HG02610 (cell line): ENCODE data around the gene ZNF469.
"Not testable (repeated sequence)": the region's sequence is repeated elsewhere in the genome, so short reads cannot be mapped to it uniquely, and the experiment has no call there.

Experiments used
- ATAC-seq: cut with Tn5 transposase; IDR thresholded peaks from one replicate; pipeline ENCODE4 v1.9.1; 2021; ENCODE audit warnings: mild to moderate bottlenecking, moderate library complexity; ENCODE audit not compliant: unreplicated experiment

ZNF469 gene

DNA sequence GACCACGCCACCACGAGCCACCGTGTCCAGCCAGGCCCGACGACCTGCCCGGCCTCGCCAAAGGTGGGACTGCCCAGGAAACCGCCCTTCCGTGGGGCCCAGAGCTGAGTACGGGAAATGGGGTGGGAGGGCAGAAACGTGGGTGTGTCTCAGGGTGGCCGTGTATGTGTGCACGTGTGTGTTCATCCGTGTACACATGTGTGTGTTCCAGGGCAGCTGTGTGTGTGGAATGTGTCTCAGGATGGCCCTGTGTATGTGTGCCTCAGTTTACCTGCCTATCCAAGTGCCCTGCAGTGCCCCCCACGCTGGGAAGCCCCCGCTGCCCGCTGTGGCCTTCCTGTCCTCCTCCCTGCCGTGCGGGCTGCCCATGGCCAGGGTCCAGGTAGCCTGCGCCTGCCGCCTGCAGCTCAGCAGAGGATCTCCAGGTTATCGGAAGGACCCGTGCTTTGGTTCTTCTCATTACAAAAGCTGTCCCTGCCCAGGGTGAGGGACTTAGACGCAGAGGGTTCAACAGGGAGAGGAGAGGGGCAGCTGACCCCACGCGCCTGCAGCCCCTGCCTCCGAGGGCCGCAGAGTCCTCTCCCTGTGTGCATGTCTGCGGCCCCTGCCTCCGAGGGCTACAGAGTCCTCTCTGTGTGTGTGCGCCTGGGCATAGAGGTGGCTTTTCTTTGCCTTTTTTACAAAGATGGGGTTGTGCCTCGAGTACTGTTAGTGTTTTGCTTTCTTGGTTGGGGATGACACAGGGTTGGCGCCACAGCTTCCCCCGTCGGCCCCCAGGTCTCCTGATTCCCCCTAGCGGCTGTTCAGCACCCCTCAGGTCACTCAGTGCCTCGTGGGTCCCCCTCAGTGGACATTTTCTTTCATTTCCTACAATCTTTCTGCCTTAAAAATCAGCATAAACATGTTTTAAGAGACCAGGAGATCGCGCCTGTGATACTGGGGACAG lies 23.6 kb downstream of the ZNF469 start:
- no peak for ATAC-seq

- ATAC-seq = no peak
These were observed 24.3 kb downstream of the ZNF469 start for GRCh38 chr16:88407042-88407420.

DNA sequence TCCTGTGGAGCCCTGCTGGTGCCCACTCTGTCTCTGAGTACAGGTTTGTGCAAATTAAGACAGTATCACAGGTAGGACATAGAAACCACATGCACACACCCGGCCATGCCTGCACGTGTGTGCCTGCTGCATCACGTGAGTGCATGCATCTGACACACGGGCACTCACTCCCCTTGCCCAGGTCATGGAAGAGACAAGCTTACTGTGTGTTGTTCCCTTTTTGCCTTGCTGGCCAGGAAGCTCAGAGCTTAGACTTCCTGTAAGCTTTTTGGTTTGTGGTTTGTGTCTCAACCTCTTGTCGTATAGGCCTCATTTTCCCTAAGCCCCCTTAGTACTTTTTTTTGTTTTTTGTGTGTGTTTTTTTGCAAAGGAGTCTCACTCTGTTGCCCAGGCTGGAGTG lies 25.0 kb downstream of the ZNF469 start:
- ATAC-seq = no peak

DNA sequence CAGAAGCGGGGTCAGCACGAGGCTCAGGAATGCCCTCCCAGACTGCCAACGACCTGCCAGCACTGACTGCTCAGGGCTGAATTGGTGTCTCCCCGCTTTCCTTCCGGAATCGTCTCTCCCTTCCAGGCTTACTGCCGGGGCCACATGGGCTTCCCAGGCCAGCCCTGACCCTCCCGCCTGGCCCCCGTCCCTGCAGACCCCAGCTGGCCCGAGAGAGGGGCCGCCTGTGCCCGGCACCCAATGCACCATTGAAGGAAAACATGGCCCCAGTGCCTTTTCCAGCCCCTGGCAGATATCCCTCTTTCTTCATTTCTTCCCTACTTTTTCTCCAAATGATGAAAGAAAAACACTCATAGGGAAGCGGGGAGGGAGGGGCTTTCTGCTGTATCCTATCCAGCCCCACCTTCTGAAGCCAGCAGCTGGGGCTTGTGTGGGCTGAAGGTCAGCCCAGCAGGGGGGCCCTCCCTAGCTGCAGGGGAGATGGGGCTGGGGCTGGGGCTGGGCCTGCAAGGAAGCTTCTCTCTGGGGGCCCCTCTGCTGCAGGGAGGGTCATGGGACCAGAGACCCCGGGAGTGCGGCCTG lies 25.9 kb downstream of the ZNF469 start:
- ATAC-seq = no peak

DNA sequence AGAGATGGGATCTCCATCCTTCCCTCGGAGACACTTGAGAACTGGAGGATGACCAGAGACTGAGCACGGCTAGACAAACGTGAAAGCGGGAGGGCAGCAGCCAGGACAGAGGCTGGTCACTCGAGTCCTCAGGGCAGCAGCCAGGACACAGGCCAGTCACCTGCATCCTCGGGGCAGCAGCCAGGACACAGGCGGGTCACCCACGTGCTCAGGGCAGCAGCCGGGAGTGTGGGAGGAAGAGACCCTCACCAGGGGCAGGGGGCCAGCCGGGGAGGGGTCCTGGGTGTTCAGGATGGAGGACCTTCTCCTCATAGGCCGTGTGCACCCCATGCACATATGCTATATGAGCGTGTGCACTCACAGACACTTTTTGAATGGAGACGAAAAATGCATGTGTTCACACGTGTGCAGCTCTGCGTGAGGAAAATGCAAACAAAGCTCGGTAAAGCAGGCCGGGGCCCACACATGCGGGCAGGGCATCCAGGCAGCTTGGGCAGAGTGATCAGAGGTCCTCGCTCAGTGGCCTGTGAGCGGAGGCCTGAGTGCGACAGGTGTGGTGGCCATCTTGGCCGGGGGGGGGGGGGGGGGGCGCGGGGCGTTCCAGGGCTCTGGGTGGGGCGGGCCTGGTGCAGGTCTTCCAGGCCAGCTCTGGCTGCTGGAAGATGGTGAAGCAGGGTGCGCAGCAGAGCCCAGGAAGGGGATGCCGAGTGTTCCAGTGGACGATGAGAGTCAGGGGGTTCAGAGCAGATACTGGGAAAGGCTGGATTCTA lies 26.7 kb downstream of the ZNF469 start:
- ATAC-seq = no peak

- not testable (repeated sequence) for ATAC-seq
These were observed 27.7 kb downstream of the ZNF469 start for GRCh38 chr16:88410297-88410968.

GRCh38 chr16:88411951-88412576 lies 29.3 kb downstream of the ZNF469 start:
- no peak for ATAC-seq

GRCh38 chr16:88412766-88413165 lies 30.0 kb downstream of the ZNF469 start:
- no peak for ATAC-seq

GRCh38 chr16:88413231-88413630 lies 30.5 kb downstream of the ZNF469 start:
- no peak for ATAC-seq

DNA sequence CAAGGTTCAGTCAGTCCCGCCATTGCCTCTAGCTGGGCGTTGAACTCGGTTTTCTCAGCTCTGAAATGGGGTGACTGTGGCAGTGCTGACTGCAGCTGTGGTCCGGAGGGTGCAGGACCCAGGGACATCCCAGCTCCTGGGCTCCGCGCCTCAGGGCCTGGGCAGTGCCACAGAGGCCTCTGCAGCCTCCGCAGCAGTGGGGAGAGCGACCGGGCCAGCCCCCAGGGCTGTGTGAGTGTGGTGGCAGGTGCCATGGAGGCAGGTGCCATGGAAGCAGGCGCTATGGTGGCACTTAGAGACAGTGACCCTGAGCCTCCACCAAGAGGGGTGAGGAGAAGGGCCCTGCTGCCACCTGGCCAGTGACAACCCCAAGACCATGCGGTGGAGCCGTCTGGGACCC lies 30.9 kb downstream of the ZNF469 start:
- no peak for ATAC-seq

DNA sequence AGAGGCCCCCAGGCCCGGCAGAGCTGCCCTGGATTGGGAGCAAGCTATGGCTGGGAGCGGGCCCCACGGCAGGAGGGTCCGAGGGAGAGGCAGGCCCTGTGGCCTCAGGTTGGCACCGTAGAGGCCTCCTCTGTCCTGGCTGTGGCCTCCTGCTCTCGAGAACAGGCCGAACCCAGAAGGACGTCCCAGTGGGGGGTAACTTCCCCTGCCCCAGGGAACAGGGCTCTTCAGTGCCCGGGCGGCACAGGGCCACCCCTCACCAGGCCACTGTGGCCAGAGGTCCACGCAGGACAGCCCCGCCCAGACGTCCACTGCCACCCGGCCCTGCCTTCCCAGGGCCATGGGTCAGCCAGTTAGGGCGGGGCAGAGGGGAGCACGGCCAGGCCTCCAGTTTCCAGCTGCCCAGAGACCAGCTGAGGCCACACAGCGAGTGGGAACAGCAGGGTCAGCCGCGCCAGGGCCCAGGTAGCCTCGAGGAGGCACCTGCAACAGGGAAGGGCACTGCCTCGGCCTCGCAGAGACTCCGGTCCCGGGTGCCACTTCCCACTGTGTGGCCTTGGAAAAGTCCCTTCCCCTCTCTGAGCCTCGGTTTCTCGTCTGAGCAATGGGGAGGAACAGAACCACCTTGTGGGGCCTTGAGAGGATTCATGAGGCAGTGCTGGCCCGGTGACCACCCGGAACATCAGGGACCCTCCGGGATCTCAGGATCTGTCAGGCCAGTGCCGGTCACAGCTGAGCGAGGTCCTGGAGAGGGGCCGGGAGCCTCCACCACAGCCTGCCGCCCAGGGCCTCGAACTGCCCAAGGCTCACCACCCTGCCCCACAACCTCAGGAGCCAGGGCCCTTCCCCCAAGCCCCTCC lies 32.0 kb downstream of the ZNF469 start:
- no peak for ATAC-seq

DNA sequence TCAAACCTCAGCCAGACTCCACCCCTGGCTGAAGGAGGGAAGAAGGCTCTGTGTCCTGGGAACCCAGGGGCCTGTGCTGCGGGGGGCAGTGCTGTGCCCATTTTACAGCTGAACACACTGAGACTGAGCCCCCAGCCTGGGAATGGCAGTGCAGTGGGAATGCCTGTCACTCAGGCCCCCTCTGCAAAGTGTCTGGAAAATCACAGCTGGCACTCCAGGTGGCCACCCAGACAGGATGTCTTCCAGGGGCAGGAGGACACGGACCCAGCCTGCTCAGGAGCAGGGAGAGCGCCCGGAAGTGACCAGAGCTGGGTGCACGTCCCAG lies 32.6 kb downstream of the ZNF469 start:
- ATAC-seq = no peak

- ATAC-seq = no peak
These were observed 33.1 kb downstream of the ZNF469 start for GRCh38 chr16:88415713-88416323.

DNA sequence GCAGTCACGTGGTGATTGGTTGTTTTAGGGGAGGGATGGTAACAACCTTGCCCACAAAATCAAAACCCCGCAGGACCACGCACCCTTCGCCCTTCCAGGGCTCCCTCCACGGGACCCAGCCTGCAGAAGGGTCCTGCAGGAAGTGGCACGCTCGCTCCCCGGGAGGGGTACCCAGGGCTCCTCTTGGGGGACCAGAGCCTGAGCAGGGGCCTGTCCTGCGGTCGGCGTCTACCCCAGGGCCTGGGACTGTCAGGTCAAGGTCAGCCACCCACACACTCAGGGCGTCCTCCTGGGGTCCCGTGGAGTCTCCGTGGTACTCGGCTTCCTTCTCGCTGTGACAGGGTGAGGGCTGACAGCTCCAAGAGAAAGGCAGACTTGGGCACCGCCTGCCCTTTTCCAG lies 33.9 kb downstream of the ZNF469 start:
- no peak for ATAC-seq

DNA sequence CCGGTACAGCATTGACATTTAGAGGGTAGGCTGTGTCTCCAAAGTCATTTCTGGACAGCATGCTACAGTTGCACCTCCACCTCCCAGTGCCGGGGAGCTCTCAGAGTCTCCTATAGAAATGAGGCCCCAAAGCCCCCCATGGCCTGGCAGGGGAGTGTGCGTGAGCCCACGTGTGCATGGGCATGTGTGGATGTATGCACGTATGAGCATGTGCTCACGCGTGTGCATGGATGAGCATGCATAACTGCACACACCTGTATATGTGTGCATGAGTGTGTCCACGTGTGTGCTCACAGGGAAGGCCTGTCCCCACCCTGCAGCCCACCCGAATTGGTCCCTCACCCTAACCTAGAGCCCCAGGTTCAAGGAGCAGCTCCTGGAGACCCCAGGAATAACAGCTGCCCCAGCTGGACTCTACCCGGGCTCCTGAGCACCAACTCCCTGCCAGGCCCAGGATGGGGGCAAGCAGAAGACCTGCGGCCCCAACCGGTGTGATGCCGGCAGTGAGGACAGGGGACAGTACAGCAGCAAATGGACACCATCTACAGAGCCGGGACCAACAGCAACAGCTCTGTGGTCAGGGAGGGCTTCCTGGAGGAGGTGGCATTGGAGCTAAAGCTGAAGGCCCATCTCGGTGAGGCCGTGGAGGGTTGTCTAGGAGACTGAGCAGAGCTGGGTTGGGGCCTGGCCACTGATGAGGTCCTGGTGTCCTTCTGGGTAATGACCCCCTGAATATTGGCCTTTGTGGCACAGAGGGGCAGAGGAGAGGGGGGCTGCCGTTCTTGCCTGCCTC lies 35.1 kb downstream of the ZNF469 start:
- no peak for ATAC-seq

DNA sequence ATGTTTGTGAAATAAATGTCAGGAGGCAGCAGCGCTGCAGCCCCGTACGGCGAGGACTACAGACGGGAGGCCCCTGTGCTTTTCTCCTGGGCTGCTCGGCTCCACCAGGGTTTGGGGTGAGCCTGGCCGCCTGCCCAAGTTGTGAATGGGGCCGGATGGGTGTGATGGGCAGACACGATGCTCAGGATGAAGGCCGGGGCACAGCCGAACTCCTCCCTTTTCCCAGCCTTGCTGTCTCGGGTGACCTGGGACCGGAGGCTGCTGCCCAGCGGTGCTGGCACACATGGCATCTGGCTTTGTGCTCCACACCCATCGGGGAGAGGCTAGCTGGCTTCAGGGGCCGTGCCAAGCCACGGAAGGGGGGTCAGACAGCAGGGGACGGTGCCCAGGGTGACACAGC lies 36.1 kb downstream of the ZNF469 start:
- no peak for ATAC-seq

- ATAC-seq = no peak
These were observed 37.0 kb downstream of the ZNF469 start for GRCh38 chr16:88419790-88420189.

DNA sequence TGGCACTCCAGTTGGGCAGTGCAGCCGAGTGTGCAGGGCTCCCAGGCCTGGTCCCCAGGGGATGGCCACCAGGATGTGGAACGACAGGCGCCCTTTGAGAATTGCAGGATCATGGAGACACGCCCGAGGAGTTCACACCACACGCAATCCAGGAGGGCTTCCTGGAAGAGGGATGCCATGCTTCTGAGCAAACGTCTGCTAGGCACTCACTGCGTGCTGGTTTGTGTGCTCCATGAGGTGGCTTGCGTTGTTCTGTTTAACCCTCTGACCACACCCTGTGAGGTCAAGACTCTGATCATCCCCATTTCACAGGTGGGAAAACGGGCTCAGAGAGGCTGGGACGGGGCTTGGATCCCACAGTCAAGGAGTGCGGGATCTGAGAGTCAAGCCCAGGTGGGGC lies 37.7 kb downstream of the ZNF469 start:
- ATAC-seq = no peak

DNA sequence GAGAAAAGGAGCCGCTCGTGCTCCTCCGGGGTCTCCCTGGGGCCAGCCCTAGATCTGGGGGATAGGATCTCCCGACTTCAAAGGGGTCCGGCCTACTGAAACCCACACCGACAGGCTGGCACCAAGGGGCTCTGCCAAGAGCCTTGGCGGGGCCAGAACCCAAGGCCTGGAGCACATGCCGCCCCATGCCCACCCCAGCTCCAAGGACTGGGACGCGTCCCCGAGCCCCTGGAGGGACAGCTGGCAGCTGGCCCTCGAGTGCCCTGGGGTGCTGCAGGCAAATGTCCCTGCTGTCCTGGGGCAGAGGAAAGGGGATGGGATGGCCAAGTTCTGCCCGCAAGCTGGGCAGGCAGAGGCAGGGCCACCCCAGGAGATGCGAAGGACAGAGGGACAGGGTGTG lies 38.5 kb downstream of the ZNF469 start:
- ATAC-seq = no peak
